ENCODE data around the gene ERO1B. TPM values are rescaled to one million over a fixed set of nuclear protein-coding genes. Genes with fewer than 3 reads are reported as not detected.

The ERO1B gene
- total and polyA plus RNA-seq, 8 donors = 84.5 to 225 (median 100) TPM

Other genes starting within 250 kb of the ERO1B start
- 10 to 100 TPM in 3 of 6 donors, 1 to 10 TPM in 3; 3.6 to 28.2 (median 10.3) TPM for gene NID1, start 216.9 kb downstream of the ERO1B start, total RNA-seq
- 1 to 10 TPM; 4.3 to 7.6 TPM for gene NID1, start 216.9 kb downstream of the ERO1B start, polyA plus RNA-seq
- 1 to 10 TPM; 1.1 to 9.8 (median 2.6) TPM for gene GPR137B, start 139.4 kb downstream of the ERO1B start, total RNA-seq
- 1 to 10 TPM in 1 of 2 donors, under 1 TPM in 1; 0.95 to 4.3 TPM for gene GPR137B, start 139.4 kb downstream of the ERO1B start, polyA plus RNA-seq
- gene EDARADD, start 112.3 kb upstream of the ERO1B start, total RNA-seq = 1 to 10 TPM; 1.3 to 4.1 (median 3.0) TPM
- gene EDARADD, start 112.3 kb upstream of the ERO1B start, polyA plus RNA-seq = 1 to 10 TPM; 1.2 to 9.5 TPM
- 10 to 100 TPM; 18.5 to 55.1 (median 27.2) TPM for gene LGALS8, start 242.0 kb upstream of the ERO1B start, total RNA-seq
- gene LGALS8, start 242.0 kb upstream of the ERO1B start, polyA plus RNA-seq = 10 to 100 TPM; 18.8 to 30.7 TPM

Measured in pancreas (tissue), 8 donors.